Measurements from ENCODE around the gene PRKCD. TPM values are rescaled to one million over a fixed set of nuclear protein-coding genes. Genes with fewer than 3 reads are reported as not detected.

Gene PRKCD
- total and polyA plus RNA-seq, 9 of the 15 experiments (the other 6 are each of a cell fraction or from before 2014, with no cell fraction given), result 2.5 to 19.5 (median 6.1) TPM

DNA sequence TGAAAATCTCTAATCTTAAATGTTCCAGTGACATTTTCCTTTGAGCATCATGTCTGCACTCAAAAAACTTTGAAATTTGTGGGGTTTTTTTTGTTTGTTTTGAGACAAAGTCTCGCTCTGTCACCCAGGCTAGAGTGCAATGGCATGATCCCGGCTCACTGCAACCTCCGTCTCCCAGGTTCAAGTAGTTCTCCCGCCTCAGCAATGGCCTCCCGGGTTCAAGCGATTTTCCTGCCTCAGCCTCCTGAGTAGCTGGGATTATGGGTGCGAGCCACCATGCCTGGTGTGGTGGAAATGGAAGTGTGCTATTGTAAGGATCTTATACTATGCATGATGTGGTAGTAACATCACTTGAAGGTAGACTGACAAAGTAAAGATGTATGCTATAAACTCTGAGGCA lies 52.3 kb downstream of the PRKCD start:
- H3K4me2 ChIP-seq (ENCODE audit: insufficient read depth, low read length), result no peak overlapping the region
- no peaks in the 10 kb centered on the region for H3K36me3 ChIP-seq (ENCODE audit: control insufficient read depth, insufficient read depth, low read length)
- no peak for FAIRE-seq
- no peaks in the 10 kb centered on the region for H3K27me3 ChIP-seq (ENCODE audit: control insufficient read depth in 2 of 2, insufficient read depth in 2 of 2, low read length in 2 of 2)
- no peaks in the 10 kb centered on the region for H3K79me2 ChIP-seq (ENCODE audit: control insufficient read depth, insufficient read depth, low read length)
- no peak for DNase-seq (ENCODE audit: extremely low read depth in 1 of 4, low spot score in 3 of 4)
- WGBS (ENCODE audit: insufficient coverage, low coverage, missing lambda C conversion rate), result 75% methylated on average over 7 of the region's 7 CpGs
- no peaks in the 10 kb centered on the region; the same call in 1 of the 2 replicates for H3K9me3 ChIP-seq (replicated peaks; ENCODE audit: control insufficient read depth, insufficient read depth, low read depth, low read length)
- ChIA-PET CTCF (ENCODE audit: low intra/inter-chr PET ratio) (no interaction called here), POLR2A (no interaction called here)
- H3K9me1 ChIP-seq (ENCODE audit: control insufficient read depth, insufficient read depth, low read length), result no peaks in the 10 kb centered on the region
- H2AFZ ChIP-seq (ENCODE audit: low read depth, low read length), result no peak overlapping the region
- BruUV-seq (replicated peaks), result no TSS peak
- no peak overlapping the region for H3K4me3 ChIP-seq
- no peak overlapping the region for H3K9ac ChIP-seq (ENCODE audit: insufficient read depth in 1 of 2, low read depth in 2 of 2, low read length in 2 of 2)
- H4K20me1 ChIP-seq (replicated peaks; ENCODE audit: control insufficient read depth, insufficient read depth, low read length), result no peaks in the 10 kb centered on the region
- no peak for ATAC-seq
- no peaks in the 10 kb centered on the region for H3K4me1 ChIP-seq (replicated peaks in 1 of 2; ENCODE audit: control insufficient read depth in 2 of 2, insufficient read depth in 2 of 2, low read length in 2 of 2)
- in situ Hi-C loops (cut with MboI) (no loop called here), intact Hi-C loops (cut with micrococcal nuclease) (no loop called here)
- TF ChIP-seq SMARCB1 (IDR thresholded peaks at IDR 0.05; ENCODE audit: insufficient read length, low read depth), result no peak
- no peak for TF ChIP-seq ZNF274 (IDR thresholded peaks at IDR 0.05; ENCODE audit: borderline replicate concordance, low read depth, low read length)
- no peak for TF ChIP-seq ZNF699 (CRISPR knock-in tag; IDR thresholded peaks at IDR 0.05; ENCODE audit: insufficient replicate concordance)
- no peak for TF ChIP-seq RFX1 (IDR thresholded peaks at IDR 0.05)
- TF ChIP-seq SREBF1 (IDR thresholded peaks at IDR 0.05; ENCODE audit: borderline replicate concordance, low read depth, low read length), result no peak
- TF ChIP-seq HMG20A (CRISPR knock-in tag; conservative IDR thresholded peaks at IDR 0.05), result no peak
- TF ChIP-seq, protein P1, sequence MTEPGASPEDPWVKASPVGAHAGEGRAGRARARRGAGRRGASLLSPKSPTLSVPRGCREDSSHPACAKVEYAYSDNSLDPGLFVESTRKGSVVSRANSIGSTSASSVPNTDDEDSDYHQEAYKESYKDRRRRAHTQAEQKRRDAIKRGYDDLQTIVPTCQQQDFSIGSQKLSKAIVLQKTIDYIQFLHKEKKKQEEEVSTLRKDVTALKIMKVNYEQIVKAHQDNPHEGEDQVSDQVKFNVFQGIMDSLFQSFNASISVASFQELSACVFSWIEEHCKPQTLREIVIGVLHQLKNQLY (CRISPR knock-in tag; conservative IDR thresholded peaks at IDR 0.05), result no peak
- no peak for TF ChIP-seq ZZZ3 (IDR thresholded peaks at IDR 0.05)
- no peak overlapping the region for H3K27ac ChIP-seq (ENCODE audit: extremely low read depth, low read depth, low read length)
